Endothelial cell of umbilical vein (primary cell): ENCODE data around the gene CMIP.

ENCODE experiments used
- EZH2 ChIP-seq: IDR thresholded peaks from 2 replicates; pipeline ENCODE4 v1.6.1; 2012; ENCODE audit warnings: borderline replicate concordance, low read depth, mild to moderate bottlenecking, moderate library complexity, low read length, inconsistent platforms; ENCODE audit not compliant: severe bottlenecking
- GATA2 ChIP-seq: IDR thresholded peaks from 2 replicates; pipeline ENCODE4 v1.7.0; 2011; ENCODE audit warnings: low read depth, mild to moderate bottlenecking, moderate library complexity, mixed read lengths, low read length; ENCODE audit not compliant: insufficient read length, insufficient read depth
- JUN ChIP-seq: IDR thresholded peaks from 2 replicates; pipeline ENCODE4 v1.6.1; 2011; ENCODE audit warnings: borderline replicate concordance, low read depth; ENCODE audit not compliant: insufficient read length, insufficient read depth
- MYC ChIP-seq: IDR thresholded peaks from one replicate; pipeline ENCODE4 v1.6.1; 2011; ENCODE audit warnings: mild to moderate bottlenecking, low read depth, low read length
- POLR2A ChIP-seq: IDR thresholded peaks from 2 replicates; pipeline ENCODE4 v1.6.1; 2012; ENCODE audit warnings: low read depth, mild to moderate bottlenecking, control low read depth, low read length
- POLR2AphosphoS5 ChIP-seq: IDR thresholded peaks from 2 replicates; pipeline ENCODE4 v1.6.1; 2012; ENCODE audit warnings: low read depth, mild to moderate bottlenecking, control low read depth, low read length, moderate library complexity; ENCODE audit not compliant: insufficient read depth
- TF ChIP-seq, protein P1 (sequence below), 2 donors: IDR thresholded peaks; 1 replicate in 1 of 2; 2 replicates in 1 of 2; pipeline ENCODE4 v1.5.1; 2011; ENCODE audit warnings: low read length in 2 of 2, mild to moderate bottlenecking in 2 of 2, moderate library complexity in 2 of 2, control low read depth in 1 of 2, inconsistent platforms in 1 of 2, low read depth in 1 of 2; ENCODE audit not compliant: insufficient read depth in 1 of 2; ENCODE audit errors: extremely low read depth in 1 of 2
- TF ChIP-seq, protein P2 (sequence below): IDR thresholded peaks from 2 replicates; pipeline ENCODE4 v1.6.1; 2011; ENCODE audit not compliant: insufficient read depth, insufficient read length

DNA sequence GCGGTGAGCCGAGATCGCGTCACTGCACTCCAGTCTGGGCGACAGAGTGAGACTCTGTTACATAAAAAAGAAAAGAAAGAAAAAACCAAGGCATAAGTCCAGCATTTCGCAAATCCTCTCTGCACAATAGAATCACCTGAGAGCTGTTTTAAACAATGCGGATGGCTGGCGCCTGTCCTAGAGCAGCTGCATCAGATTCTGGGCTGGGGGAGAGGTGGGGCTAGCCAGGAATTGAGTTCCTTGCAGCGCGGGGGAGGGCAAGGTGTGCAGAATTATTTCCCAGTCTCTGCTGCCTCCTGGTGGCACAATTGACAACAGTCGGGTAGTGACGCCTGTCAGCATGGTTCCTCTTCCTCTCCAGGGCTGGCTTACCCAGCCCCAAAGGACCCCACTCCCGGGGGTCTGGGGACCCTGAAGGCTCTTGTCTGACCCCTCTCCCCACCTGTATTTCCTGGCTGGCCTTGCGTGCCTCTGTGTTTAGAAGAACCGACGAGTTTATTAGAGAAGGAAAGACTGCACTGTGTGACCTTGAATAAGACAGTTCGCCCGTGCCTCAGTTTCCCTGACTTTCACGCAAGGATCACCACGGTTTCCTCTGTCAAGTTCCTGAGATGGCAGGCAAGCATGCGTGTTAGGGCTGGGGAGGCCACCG is 293.4 kb downstream of the CMIP start:
- TF ChIP-seq, protein P1, sequence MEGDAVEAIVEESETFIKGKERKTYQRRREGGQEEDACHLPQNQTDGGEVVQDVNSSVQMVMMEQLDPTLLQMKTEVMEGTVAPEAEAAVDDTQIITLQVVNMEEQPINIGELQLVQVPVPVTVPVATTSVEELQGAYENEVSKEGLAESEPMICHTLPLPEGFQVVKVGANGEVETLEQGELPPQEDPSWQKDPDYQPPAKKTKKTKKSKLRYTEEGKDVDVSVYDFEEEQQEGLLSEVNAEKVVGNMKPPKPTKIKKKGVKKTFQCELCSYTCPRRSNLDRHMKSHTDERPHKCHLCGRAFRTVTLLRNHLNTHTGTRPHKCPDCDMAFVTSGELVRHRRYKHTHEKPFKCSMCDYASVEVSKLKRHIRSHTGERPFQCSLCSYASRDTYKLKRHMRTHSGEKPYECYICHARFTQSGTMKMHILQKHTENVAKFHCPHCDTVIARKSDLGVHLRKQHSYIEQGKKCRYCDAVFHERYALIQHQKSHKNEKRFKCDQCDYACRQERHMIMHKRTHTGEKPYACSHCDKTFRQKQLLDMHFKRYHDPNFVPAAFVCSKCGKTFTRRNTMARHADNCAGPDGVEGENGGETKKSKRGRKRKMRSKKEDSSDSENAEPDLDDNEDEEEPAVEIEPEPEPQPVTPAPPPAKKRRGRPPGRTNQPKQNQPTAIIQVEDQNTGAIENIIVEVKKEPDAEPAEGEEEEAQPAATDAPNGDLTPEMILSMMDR (IDR thresholded peaks at IDR 0.05; ENCODE audit: extremely low read depth in 1 of 2, insufficient read depth in 1 of 2, low read depth in 1 of 2, low read length in 2 of 2): peak; percentile 77 to 83
- TF ChIP-seq POLR2AphosphoS5 (no peak), EZH2 (no peak), GATA2 (no peak), POLR2A (no peak), JUN (no peak), MYC (no peak)
- TF ChIP-seq, protein P2, sequence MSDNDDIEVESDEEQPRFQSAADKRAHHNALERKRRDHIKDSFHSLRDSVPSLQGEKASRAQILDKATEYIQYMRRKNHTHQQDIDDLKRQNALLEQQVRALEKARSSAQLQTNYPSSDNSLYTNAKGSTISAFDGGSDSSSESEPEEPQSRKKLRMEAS: no peak
